B cell (primary cell): ENCODE measurements around the gene ERC2. TPM values are rescaled to one million over a fixed set of nuclear protein-coding genes. Genes with fewer than 3 reads are reported as not detected.

Source experiments
- ATAC-seq: fragments of 200-7000 bp; cut with Tn5 transposase; one replicate; pipeline ENCODE4 v1.10.0; 2021; ENCODE audit warnings: low read depth, mild to moderate bottlenecking, moderate number of reproducible peaks, moderate library complexity
- CTCF ChIA-PET: fragments of 350-600 bp; sonication (Branson Sonifier 250); formaldehyde crosslinking; loops from one replicate; lab custom pipeline; 2021; ENCODE audit warnings: antibody characterized with exemption, inconsistent platforms; lab: Charles Lee
- POLR2A ChIA-PET: fragments of 350-600 bp; sonication (Branson Sonifier 250); formaldehyde crosslinking; loops from one replicate; lab custom pipeline; 2021; ENCODE audit warnings: antibody characterized with exemption; lab: Charles Lee
- DNase-seq: peaks from one replicate; pipeline ENCODE4 v3.0.0; 2013
- H2AFZ ChIP-seq: 2 replicates; pipeline ENCODE4 v1.6.1; 2012; ENCODE audit warnings: mild to moderate bottlenecking, low read depth, low read length; ENCODE audit not compliant: insufficient read depth, poor library complexity, severe bottlenecking
- H3K27ac ChIP-seq, 2 donors: 1 replicate in 1 of 2; 2 replicates in 1 of 2; pipeline ENCODE4 v1.5.1; 2012 to 2013; ENCODE audit warnings: low read length in 2 of 2, mild to moderate bottlenecking in 2 of 2, moderate library complexity in 1 of 2
- H3K27me3 ChIP-seq, 4 experiments: fragments of 200-600 bp in 1 of 4; sonication (generic) in 1 of 4; replicated peaks in 1 of 4; 1 replicate in 2 of 4; 2 replicates in 2 of 4; pipeline versions ENCODE4 v1.6.1 to v1.7.0; 2013 to 2016; ENCODE audit warnings: low read length in 3 of 4, mild to moderate bottlenecking in 2 of 4, mixed read lengths in 1 of 4, moderate library complexity in 1 of 4; ENCODE audit not compliant: insufficient read depth in 4 of 4, control insufficient read depth in 3 of 4; ENCODE audit errors: control extremely low read depth in 1 of 4
- H3K36me3 ChIP-seq, 2 experiments: replicated peaks in 1 of 2; 1 replicate in 1 of 2; 2 replicates in 1 of 2; pipeline versions ENCODE4 v1.6.1 to v1.7.1; 2013; ENCODE audit warnings: low read length in 1 of 2; ENCODE audit not compliant: insufficient read depth in 2 of 2, control insufficient read depth in 1 of 2; ENCODE audit errors: control extremely low read depth in 1 of 2, extremely low read depth in 1 of 2
- H3K4me1 ChIP-seq, 2 donors: fragments of 200-600 bp in 1 of 2; sonication (generic) in 1 of 2; 1 replicate in 1 of 2; 2 replicates in 1 of 2; pipeline versions ENCODE4 v1.5.1 to v1.6.1; 2013 to 2017; ENCODE audit warnings: low read length in 2 of 2; ENCODE audit not compliant: control insufficient read depth in 2 of 2, insufficient read depth in 2 of 2
- H3K4me2 ChIP-seq: replicated peaks from 2 replicates; pipeline ENCODE3; 2012; ENCODE audit warnings: mild to moderate bottlenecking, low read depth, low read length; ENCODE audit not compliant: poor library complexity, severe bottlenecking
- H3K4me3 ChIP-seq, 5 experiments: fragments of 200-600 bp in 1 of 5; sonication (generic) in 1 of 5; 1 replicate in 3 of 5; 2 replicates in 2 of 5; pipeline versions ENCODE4 v1.5.1 to v1.7.0; 2011 to 2016; ENCODE audit warnings: low read length in 4 of 5, mild to moderate bottlenecking in 4 of 5, low read depth in 2 of 5, control low read depth in 1 of 5, moderate library complexity in 1 of 5; ENCODE audit not compliant: insufficient read depth in 1 of 5; ENCODE audit errors: control extremely low read depth in 1 of 5, extremely low read depth in 1 of 5
- H3K79me2 ChIP-seq: fragments of 200-600 bp; sonication (generic); one replicate; pipeline ENCODE4 v1.6.0; 2016; ENCODE audit warnings: low read length; ENCODE audit not compliant: control insufficient read depth, insufficient read depth
- H3K9ac ChIP-seq: fragments of 200-600 bp; sonication (generic); 2 replicates; pipeline ENCODE4 v1.6.1; 2017; ENCODE audit warnings: mild to moderate bottlenecking, low read length, moderate library complexity
- H3K9me3 ChIP-seq, 3 donors: one replicate each; pipeline versions ENCODE4 v1.6.1 to v1.7.1; 2013; ENCODE audit warnings: low read length in 2 of 3; ENCODE audit not compliant: control insufficient read depth in 2 of 3, insufficient read depth in 1 of 3; ENCODE audit errors: control extremely low read depth in 1 of 3
- H4K20me1 ChIP-seq: 2 replicates; pipeline ENCODE4 v1.6.0; 2012; ENCODE audit warnings: mild to moderate bottlenecking, low read length; ENCODE audit not compliant: insufficient read depth, control insufficient read depth, poor library complexity, severe bottlenecking
- H3K27ac Mint-ChIP-seq: one replicate; pipeline ENCODE4 v1.8.0; 2021; ENCODE audit warnings: mixed read lengths
- H3K27me3 Mint-ChIP-seq: one replicate; pipeline ENCODE4 v1.8.0; 2021; ENCODE audit warnings: mixed read lengths
- H3K4me1 Mint-ChIP-seq: one replicate; pipeline ENCODE4 v1.8.0; 2021; ENCODE audit warnings: mixed read lengths
- H3K4me3 Mint-ChIP-seq: one replicate; pipeline ENCODE4 v1.8.0; 2021; ENCODE audit warnings: mixed read lengths
- H3K9me3 Mint-ChIP-seq: one replicate; pipeline ENCODE4 v1.8.0; 2022; ENCODE audit warnings: mixed read lengths; ENCODE audit not compliant: insufficient read depth
- EZH2 ChIP-seq: IDR thresholded peaks from 2 replicates; pipeline ENCODE4 v1.6.1; 2012; ENCODE audit warnings: borderline replicate concordance, low read depth, mild to moderate bottlenecking, moderate library complexity, low read length; ENCODE audit not compliant: insufficient read depth, poor library complexity, severe bottlenecking
- WGBS: methylation state at CpG from one replicate; pipeline ENCODE4 v1.1.5; 2013; ENCODE audit warnings: missing lambda C conversion rate; ENCODE audit not compliant: insufficient coverage; 5-methylcytosine and 5-hydroxymethylcytosine counted together
- intact Hi-C: fragments of 100-400 bp; cut with micrococcal nuclease; formaldehyde crosslinking; loops from one replicate; pipeline ENCODE4 v1.10.0; 2022
- polyA plus RNA-seq: library from polyadenylated mRNA; depleted of rRNA; stranded (reverse); fragments of >200 nt; gene quantifications from 2 replicates; pipeline ENCODE4 v1.2.3, GENCODE V29; 2012
- total RNA-seq, 2 donors: library from RNA; stranded (reverse); fragments of 120-200 nt in 1 of 2; gene quantifications; 1 replicate in 1 of 2; 2 replicates in 1 of 2; pipeline versions ENCODE4 v1.2.3 to v1.2.4, GENCODE V29; 2013 to 2022
- TF ChIP-seq, protein P1 (sequence below): fragments of 200-600 bp; IDR thresholded peaks from one replicate; pipeline ENCODE4 v1.8.0; 2022; ENCODE audit warnings: antibody characterized with exemption, mild to moderate bottlenecking

ERC2 gene
- total and polyA plus RNA-seq, 2 donors (not counting 1 experiment from before 2014, with no cell fraction given), result not detected

- Histone ChIP-seq H3K4me3 (no peak overlapping the region), H3K4me1 (no peaks in the 10 kb centered on the region), H3K4me2 (no peak overlapping the region), H4K20me1 (no peaks in the 10 kb centered on the region), H3K79me2 (no peaks in the 10 kb centered on the region), H3K9ac (no peak overlapping the region), H3K36me3 (no peaks in the 10 kb centered on the region), H2AFZ (no peak overlapping the region), H3K27ac (no peak overlapping the region), H3K9me3 (peaks cover 0 to 3% (median 0%) of the 10 kb centered on the region in 3 donors), H3K27me3 (no peaks in the 10 kb centered on the region)
- TF ChIP-seq, protein P1, sequence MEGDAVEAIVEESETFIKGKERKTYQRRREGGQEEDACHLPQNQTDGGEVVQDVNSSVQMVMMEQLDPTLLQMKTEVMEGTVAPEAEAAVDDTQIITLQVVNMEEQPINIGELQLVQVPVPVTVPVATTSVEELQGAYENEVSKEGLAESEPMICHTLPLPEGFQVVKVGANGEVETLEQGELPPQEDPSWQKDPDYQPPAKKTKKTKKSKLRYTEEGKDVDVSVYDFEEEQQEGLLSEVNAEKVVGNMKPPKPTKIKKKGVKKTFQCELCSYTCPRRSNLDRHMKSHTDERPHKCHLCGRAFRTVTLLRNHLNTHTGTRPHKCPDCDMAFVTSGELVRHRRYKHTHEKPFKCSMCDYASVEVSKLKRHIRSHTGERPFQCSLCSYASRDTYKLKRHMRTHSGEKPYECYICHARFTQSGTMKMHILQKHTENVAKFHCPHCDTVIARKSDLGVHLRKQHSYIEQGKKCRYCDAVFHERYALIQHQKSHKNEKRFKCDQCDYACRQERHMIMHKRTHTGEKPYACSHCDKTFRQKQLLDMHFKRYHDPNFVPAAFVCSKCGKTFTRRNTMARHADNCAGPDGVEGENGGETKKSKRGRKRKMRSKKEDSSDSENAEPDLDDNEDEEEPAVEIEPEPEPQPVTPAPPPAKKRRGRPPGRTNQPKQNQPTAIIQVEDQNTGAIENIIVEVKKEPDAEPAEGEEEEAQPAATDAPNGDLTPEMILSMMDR, result no peak
- TF ChIP-seq EZH2, result no peak
- H3K27ac Mint-ChIP-seq, result no peak overlapping the region
- intact Hi-C loops, result no loop called here
- ChIA-PET CTCF (no interaction called here), POLR2A (no interaction called here)
- H3K4me1 Mint-ChIP-seq, result no peaks in the 10 kb centered on the region
- H3K27me3 Mint-ChIP-seq, result no peaks in the 10 kb centered on the region
- ATAC-seq (no peak), DNase-seq (no peak)
- 84% methylated on average over 8 of the region's 10 CpGs for WGBS
- H3K9me3 Mint-ChIP-seq, result no peaks in the 10 kb centered on the region
- H3K4me3 Mint-ChIP-seq, result no peak overlapping the region
Observed at GRCh38 chr3:55516392-55517030, 951.8 kb downstream of the ERC2 start.

- Mint-ChIP-seq H3K9me3 (no peaks in the 10 kb centered on the region), H3K27me3 (no peaks in the 10 kb centered on the region), H3K27ac (no peak overlapping the region), H3K4me3 (no peak overlapping the region), H3K4me1 (no peaks in the 10 kb centered on the region)
- TF ChIP-seq EZH2, result no peak
- TF ChIP-seq, protein P1, result no peak
- H3K79me2 ChIP-seq, result no peaks in the 10 kb centered on the region
- H3K4me1 ChIP-seq, result no peaks in the 10 kb centered on the region
- ChIA-PET CTCF (no interaction called here), POLR2A (no interaction called here)
- H3K9me3 ChIP-seq, result no peaks in the 10 kb centered on the region
- H3K9ac ChIP-seq, result no peak overlapping the region
- H3K4me3 ChIP-seq, result no peak overlapping the region
- H2AFZ ChIP-seq, result no peak overlapping the region
- no peaks in the 10 kb centered on the region for H3K36me3 ChIP-seq
- no peak for ATAC-seq
- intact Hi-C loops, result no loop called here
- no peak overlapping the region for H3K4me2 ChIP-seq
- no peaks in the 10 kb centered on the region for H3K27me3 ChIP-seq
- no peak for DNase-seq
- WGBS, result 65% methylated on average over 10 of the region's 14 CpGs
- H3K27ac ChIP-seq, result no peak overlapping the region
- H4K20me1 ChIP-seq, result no peaks in the 10 kb centered on the region
Observed at GRCh38 chr3:55515550-55516246, 952.6 kb downstream of the ERC2 start.
